GM19324 (cell line): ENCODE measurements around the gene EFNA3.

ENCODE experiments used
- ATAC-seq: cut with Tn5 transposase; IDR thresholded peaks from one replicate; pipeline ENCODE4 v1.9.1; 2021; ENCODE audit warnings: mild to moderate bottlenecking, moderate library complexity; ENCODE audit not compliant: unreplicated experiment, low FRiP score

The EFNA3 gene

GRCh38 chr1:155064832-155065429 is 13.7 kb upstream of the EFNA3 start:
- no peak for ATAC-seq

GRCh38 chr1:155066777-155067176 is 11.9 kb upstream of the EFNA3 start:
- ATAC-seq = no peak

DNA sequence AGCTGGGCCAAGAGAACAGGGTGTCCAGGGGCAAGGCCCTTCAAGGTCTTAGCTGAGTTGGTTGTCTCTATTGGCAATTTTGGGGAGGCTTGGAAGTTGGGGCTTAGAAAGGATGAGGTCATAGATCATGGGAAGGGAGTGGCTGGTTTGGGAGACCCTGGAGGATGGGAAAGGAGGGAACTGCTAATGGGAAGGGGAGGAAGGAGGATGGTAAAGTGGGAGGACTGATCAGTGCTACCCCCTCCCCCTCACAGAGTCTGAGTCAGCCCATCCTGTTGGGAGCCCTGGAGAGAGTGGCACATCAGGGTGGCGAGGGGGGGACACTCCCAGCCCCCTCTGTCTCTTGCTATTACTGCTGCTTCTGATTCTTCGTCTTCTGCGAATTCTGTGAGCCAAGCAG is 10.0 kb upstream of the EFNA3 start:
- ATAC-seq = no peak

- ATAC-seq = no peak
Measured at GRCh38 chr1:155069551-155070157, 9.0 kb upstream of the EFNA3 start.

- no peak for ATAC-seq
Measured at GRCh38 chr1:155070158-155070621, 8.4 kb upstream of the EFNA3 start.

DNA sequence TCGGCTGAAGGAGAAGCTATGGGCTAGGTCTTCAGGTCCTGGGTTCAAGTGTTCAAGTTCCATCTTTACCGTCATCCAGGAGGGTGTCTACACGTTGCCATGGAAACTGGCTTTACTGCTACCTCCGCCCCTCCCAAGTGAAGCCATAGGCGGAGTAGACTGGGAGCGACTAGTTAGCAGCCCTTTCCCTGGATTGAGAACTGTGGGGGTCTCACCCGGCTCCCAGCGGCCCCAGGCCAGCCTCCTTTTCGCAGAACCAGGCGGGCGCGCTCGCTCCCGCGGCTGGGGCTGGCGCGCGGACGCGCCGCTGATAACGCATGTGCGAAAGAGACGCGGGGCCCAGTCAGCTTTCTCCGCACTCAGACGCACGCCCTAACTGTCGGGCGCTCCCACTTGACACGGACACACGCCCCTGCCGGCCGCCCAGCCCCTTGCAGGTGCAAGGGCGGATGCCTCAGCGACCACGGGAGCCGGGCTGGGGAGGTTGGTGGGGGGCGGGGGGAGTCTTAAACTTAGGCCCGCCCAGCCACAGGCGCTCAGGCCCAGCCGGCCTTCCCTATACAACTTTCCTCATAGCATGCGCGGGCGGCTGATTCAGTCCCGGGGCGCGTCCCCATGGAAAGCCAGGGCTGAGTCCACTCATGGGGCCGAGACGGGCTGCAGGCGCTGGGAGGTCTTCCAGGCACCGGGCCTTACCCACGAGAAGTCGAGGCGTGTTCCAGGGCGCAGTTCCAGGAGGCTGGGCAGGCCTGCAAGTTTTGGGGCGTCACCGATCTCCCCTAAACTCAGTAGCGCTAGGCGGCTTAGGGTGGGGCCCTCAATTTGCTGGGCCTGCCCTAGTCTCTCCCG is 7.7 kb upstream of the EFNA3 start:
- no peak for ATAC-seq

DNA sequence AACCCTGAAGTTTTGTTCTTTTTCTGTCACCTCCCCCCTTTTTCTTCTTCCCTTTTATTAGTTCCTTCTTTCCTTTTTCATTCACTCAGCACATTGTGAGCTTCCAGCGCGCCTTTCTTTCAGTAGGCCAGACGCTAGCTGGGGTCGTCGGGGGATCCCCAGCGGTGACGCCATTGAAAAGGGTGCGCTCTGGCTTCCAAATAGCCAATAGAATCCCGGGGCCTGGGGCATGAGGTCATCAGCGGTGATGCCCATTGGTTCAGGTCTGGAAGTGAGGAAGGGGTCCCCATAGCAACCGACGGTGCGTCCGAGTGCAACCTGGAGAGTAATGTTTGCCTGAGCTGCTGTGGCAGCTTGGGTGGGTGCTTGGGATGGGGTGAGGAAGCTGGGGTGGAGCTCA is 6.9 kb upstream of the EFNA3 start:
- ATAC-seq = no peak

DNA sequence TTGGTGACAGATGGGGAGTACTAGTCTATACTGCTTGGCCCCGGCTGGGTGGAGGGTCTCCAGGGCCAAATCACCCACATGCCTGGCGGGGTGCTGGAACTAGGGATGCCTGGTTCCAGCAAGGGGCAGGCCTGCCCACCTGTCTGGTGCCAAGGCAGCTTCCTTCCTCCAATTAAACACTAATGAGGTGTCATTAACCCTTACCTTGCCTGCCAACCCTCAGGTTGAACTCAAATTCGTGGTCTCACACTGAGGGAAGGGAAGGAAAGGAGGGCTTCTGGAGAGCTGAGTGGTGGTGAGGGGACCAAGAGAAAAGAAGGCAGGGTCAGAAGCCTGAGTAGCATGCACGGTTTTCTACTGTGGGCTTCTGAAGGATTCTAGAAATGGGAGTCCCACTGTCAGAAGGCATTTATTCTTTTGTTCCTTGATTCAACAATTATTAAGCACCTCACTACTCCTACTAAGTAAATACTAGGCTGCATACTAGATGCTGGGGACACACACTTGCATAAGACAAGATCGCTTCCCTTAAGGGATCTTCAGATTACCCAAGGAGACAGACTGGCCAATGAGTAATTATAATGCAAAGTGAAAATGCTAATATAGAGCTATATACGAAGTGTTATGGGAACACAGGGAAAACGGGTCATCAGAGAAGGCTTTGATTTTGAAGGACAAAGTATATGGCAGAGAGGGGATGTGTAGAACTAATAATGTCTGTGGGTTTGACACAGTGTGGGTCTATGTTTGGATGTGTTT is 5.9 kb upstream of the EFNA3 start:
- ATAC-seq = no peak

DNA sequence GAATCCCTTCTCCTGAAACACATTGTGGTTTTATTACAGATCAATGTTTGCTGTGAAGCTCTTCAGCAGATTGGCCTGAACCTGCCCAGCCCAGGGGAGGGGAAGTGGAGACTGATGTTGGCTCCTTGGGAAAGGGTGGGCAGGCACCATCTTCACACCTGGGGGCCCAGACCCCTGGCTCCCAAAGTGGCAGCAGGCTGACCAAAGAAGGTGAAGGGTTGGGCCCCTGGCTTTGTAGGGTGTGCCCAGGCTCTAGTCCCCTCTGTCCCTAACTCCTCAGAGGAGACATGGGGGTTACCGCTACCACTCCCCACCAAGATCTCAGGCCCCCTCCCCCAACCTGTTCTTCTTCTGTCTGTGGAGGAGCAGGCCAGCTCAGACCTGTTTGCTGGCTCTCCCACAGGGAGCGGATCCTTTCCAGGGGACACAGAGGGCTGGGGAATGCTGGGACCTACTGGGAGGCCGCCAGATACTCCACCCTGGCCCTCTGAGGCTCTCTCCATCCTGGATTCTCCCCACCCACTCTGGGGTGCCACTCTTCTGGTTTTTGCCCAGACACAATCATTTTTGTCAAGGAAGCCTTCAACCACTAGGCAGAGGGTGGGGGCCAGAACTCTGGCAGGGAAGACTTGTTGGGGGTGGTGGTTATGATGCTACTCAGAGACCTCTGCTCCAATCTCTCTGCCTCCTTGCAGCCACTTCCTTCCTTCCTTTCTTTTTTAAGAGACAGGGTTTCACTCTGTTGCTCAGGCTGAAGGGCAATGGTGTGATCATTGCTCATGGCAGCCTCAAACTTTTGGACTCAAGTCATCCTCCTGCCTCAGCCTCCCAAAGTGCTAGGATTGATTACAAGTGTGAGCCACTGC is 5.0 kb upstream of the EFNA3 start:
- ATAC-seq = no peak

- ATAC-seq = no peak
Measured at GRCh38 chr1:155075535-155075934, 3.1 kb upstream of the EFNA3 start.

GRCh38 chr1:155076371-155076770 is 2.3 kb upstream of the EFNA3 start:
- no peak for ATAC-seq

DNA sequence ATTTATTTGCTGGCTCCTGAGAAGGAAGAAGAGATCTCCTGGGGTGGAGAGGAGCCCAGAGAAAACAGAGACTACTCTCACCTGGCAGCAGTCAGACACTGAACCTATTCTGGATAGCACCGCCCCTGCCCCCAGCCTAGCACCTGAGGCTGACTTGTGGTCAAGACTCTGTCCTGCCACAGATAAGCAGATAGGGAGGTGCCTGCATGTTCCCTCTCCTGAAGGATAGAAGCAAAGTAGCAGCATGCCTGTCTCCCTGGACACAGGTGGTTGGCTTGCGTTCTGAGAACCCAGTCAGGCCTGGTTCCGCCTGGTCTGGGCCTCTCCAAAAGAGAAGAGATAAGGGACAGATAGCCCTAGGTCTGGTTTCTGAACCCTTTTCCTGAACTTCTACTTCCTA is 1.3 kb upstream of the EFNA3 start:
- no peak for ATAC-seq

GRCh38 chr1:155077758-155078445 is 735 bp upstream of the EFNA3 start:
- ATAC-seq = no peak

DNA sequence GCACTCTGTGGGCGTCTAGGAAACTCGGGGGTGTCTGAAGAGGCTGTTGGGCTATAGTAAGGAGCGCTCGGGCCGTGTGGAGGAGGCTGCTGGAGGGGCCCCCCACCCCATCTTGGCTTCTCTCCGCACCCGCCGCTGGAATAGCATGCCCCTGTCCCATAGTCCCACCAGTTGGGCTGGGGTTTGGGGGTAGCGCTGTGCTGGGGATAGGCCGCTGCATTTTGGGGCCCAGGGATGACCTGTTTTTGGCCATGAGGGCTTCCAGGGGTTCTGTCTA is 511 bp downstream of the EFNA3 start:
- ATAC-seq = no peak

DNA sequence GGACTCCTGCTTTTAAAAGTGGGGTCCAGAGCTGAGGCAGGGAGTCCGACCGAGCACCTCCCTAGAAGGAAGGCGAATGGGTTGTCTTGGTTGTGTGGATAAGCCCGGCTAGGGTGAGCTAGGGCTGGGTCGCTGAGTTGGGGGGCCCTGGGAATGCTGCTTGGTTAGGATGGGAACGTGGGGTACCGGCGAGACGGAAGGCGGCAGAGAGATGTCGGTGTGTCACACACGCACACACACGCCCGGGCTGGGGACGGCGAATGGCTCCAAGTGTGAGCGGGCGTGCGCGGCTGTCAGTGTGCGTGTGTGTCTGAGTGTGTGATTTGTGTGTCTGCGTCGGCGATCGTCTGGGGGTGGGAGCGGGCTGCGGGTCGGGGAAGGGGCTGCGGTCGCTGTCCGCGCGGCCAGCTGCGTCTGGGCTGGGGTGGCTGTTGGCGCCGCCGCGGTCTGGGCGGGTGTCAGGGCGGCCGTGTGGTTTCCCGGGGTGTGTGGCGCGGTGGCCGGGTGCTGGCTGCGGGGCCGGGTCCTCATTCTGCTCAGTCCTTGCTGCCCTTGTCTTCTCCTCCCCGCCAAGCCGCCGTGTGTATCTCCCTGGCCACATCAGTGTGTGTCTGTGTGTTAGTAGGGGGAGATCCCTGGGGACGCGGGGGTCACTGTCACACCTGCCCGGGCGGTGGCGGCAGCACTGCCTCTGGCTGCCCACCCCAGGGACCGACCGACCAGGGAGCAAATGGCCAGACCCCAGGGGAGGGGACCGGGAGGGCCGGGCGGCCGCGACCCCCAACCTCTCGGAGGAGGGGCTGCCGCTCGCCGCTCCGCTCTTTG is 1.1 kb downstream of the EFNA3 start:
- no peak for ATAC-seq

DNA sequence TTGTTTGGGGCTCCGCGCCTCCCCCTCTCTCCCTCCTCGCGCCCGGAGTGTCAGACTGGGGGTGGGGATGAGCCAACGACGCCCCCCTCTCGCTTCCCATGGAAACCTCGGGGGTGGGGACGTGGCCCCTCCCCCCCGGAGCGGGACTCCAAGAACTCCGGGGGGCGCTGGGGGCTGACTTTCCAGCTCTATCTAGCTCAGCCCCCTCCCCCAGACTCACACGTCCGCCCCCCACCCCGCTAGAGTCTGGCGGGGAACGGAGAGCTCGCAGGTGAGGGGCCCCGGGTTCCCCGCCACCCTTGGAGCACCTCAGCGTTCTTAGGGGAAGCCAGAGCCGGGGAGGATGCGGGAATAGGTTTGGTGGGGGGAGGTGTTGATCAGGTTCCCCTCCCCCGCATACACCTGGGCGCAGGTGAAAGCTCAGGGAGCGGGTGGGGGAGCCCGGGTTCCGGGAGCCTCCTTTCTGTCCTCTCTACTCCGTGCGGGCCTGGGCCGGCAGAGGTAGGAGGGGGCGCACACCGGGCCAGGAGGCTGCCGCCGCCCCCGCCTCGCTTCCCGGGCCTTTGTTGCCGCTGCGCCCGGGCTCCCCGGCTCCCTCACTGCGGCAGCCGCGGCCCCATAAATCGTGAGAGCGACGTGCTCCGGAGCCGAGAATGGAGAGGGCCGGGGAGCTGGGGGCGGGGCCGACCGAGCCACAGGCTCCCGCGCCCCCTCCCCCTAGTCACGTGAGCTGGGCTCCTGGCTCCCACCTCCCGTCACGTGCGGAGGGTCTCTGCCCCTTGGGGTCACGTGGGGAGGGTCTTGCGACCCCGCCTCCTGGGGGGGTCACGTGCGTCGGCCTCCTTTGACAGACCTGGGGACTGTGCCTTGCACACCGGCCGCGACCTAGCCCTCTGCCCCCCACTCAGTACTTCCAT is 1.9 kb downstream of the EFNA3 start:
- ATAC-seq = no peak

DNA sequence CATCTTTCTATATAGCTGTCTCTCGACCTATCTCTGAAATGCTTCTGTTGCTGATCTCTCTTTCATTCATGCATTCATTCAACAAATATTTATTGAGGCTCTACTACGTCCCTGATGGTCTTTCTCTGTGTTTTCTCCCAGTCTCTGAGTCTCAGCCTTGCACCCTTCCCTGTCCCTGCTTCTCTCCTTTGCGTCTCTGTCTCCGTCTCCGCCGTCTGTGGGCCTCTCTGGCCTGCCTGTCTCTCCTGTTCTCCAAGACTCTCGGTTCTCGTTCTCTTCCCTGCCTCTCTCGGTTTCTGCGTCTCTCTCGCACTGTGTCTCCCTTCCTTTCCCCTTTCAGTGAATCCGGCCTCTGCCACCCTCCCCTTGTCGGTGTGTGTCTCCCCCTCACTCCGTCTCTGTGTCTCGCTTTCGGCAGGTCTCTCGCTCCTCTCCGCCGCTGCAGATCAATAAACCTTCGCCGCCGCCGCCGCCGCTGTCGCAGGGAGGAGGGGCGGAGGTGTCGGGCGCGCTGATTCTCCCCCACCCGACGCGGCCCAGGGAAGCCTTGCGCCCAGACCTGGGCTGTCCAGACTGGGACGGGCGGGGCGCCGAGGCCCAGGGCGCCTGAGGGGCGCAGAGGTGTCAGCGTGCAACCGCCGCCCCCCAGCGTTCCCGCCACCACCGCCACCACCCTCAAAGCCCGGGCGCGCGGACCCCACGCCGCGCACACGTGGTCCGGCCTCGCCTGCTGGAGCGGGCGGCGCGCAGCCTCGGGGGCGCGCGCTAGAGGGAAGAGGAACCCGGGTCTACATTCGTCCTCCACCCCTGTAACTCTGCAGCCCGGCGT is 3.0 kb downstream of the EFNA3 start:
- no peak for ATAC-seq
